Measurements from ENCODE around the gene TAS1R3.

Gene TAS1R3

DNA sequence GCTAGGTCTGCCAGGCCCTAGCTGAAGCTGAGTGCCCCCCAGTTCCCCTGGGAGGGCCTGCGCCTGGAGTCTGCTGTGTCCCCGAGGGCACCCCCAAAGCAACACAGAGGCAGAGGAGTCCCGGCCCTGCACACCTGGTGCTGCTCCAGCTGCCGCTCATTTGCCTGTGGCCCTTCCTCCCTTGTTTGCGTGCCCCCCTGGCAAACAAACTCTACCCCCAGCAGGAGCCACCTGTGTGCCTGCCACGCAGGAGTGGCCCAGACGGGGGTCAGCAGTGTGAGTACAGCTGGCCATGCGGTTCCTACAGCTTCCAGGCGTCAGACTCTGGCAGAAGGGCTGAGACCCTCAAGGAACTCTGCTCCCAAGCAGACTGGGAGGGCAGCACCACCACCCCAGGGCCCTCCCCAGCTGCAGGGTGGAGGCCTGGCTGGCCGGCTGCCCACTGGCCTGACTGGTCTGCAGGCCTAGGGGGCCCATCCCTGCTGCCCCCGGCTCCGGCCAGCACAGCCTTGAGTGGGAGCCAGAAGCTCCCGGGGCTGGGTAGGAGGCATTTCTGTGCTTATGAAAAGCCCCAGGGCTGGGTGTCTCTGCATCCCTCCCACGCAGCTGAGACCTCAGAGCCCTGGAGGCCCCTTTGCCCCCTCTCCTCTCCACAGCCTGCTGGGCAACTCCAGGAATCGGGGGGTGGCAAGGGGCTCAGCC is 563 bp upstream of the TAS1R3 start:
- Mint-ChIP-seq H3K36me3 (no peaks in the 10 kb centered on the region), H3K4me1 (peaks cover 14% of the 10 kb centered on the region), H3K9me3 (no peaks in the 10 kb centered on the region), H3K27me3 (no peaks in the 10 kb centered on the region), H3K27ac (no peak overlapping the region), H3K4me3 (peak overlapping the region; percentile 68)
- no peak for DNase-seq (ENCODE audit: low spot score in 2 of 2)
- peak; percentile 48 for ATAC-seq (ENCODE audit: low read depth)

DNA sequence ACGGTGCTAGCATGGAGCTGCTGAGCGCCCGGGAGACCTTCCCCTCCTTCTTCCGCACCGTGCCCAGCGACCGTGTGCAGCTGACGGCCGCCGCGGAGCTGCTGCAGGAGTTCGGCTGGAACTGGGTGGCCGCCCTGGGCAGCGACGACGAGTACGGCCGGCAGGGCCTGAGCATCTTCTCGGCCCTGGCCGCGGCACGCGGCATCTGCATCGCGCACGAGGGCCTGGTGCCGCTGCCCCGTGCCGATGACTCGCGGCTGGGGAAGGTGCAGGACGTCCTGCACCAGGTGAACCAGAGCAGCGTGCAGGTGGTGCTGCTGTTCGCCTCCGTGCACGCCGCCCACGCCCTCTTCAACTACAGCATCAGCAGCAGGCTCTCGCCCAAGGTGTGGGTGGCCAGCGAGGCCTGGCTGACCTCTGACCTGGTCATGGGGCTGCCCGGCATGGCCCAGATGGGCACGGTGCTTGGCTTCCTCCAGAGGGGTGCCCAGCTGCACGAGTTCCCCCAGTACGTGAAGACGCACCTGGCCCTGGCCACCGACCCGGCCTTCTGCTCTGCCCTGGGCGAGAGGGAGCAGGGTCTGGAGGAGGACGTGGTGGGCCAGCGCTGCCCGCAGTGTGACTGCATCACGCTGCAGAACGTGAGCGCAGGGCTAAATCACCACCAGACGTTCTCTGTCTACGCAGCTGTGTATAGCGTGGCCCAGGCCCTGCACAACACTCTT is 1.1 kb downstream of the TAS1R3 start:
- ATAC-seq (ENCODE audit: low read depth) = no peak
- peaks cover 11% of the 10 kb centered on the region for H3K4me1 Mint-ChIP-seq
- DNase-seq (ENCODE audit: low spot score in 2 of 2) = no peak
- H3K36me3 Mint-ChIP-seq = no peaks in the 10 kb centered on the region
- peak overlapping the region; percentile 14 for H3K4me3 Mint-ChIP-seq
- H3K9me3 Mint-ChIP-seq = no peaks in the 10 kb centered on the region
- no peaks in the 10 kb centered on the region for H3K27me3 Mint-ChIP-seq
- no peak overlapping the region for H3K27ac Mint-ChIP-seq

DNA sequence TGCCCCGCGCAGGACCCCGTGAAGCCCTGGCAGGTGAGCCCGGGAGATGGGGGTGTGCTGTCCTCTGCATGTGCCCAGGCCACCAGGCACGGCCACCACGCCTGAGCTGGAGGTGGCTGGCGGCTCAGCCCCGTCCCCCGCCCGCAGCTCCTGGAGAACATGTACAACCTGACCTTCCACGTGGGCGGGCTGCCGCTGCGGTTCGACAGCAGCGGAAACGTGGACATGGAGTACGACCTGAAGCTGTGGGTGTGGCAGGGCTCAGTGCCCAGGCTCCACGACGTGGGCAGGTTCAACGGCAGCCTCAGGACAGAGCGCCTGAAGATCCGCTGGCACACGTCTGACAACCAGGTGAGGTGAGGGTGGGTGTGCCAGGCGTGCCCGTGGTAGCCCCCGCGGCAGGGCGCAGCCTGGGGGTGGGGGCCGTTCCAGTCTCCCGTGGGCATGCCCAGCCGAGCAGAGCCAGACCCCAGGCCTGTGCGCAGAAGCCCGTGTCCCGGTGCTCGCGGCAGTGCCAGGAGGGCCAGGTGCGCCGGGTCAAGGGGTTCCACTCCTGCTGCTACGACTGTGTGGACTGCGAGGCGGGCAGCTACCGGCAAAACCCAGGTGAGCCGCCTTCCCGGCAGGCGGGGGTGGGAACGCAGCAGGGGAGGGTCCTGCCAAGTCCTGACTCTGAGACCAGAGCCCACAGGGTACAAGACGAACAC is 1.8 kb downstream of the TAS1R3 start:
- no peaks in the 10 kb centered on the region for H3K27me3 Mint-ChIP-seq
- no peak overlapping the region for H3K27ac Mint-ChIP-seq
- H3K9me3 Mint-ChIP-seq = no peaks in the 10 kb centered on the region
- no peaks in the 10 kb centered on the region for H3K36me3 Mint-ChIP-seq
- no peak for DNase-seq (ENCODE audit: low spot score in 2 of 2)
- ATAC-seq (ENCODE audit: low read depth) = no peak
- H3K4me3 Mint-ChIP-seq = no peak overlapping the region
- H3K4me1 Mint-ChIP-seq = peaks cover 11% of the 10 kb centered on the region

GRCh38 chr1:1333551-1334241 is 2.6 kb downstream of the TAS1R3 start:
- Mint-ChIP-seq H3K36me3 (no peaks in the 10 kb centered on the region), H3K4me1 (peaks cover 11% of the 10 kb centered on the region), H3K4me3 (no peak overlapping the region), H3K9me3 (no peaks in the 10 kb centered on the region), H3K27ac (no peak overlapping the region), H3K27me3 (no peaks in the 10 kb centered on the region)
- ATAC-seq (ENCODE audit: low read depth) = no peak
- no peak for DNase-seq (ENCODE audit: low spot score in 2 of 2)

DNA sequence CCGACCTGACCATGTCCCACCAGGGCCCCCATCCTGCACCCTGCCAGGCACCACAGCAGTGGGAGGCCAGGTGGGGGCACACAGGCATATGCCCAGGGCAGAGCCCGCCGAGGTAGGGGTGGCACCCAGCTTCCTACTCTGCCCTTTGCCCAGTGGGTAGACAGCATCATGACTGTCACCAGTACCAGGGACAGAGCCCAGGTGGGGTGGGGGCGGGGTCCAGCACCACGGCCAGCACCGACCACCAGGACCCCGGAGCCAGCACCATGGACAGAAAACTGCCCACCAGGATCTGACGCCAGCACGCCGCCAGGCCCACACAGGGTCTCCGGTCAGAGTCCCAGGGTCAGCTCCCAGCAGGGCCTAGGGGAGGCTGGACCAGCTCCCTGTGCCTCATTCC is 3.8 kb downstream of the TAS1R3 start:
- H3K4me3 Mint-ChIP-seq = no peak overlapping the region
- H3K36me3 Mint-ChIP-seq = peaks cover under 1% of the 10 kb centered on the region
- no peaks in the 10 kb centered on the region for H3K9me3 Mint-ChIP-seq
- H3K4me1 Mint-ChIP-seq = peaks cover 8% of the 10 kb centered on the region
- H3K27me3 Mint-ChIP-seq = no peaks in the 10 kb centered on the region
- no peak for ATAC-seq (ENCODE audit: low read depth)
- H3K27ac Mint-ChIP-seq = no peak overlapping the region
- DNase-seq (ENCODE audit: low spot score in 2 of 2) = no peak

DNA sequence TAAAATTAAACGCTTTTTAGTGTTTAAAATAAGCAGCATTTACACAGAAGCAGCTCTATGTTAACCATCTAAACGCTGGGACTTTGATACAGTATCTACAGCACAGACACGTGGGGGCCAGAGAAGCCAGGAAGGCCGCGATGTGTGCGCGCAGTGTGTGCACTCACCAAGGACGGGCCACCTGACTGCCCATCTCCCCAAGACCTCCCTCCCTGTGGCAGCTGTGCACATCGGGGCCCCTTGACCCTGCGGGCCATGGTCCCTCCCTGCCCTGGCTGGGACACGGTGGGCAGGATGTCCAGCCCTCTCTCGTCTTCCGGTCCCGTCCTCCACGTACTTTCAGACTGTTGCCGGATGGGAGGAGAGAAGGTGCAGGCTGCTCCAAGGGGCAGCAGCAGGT is 4.2 kb downstream of the TAS1R3 start:
- no peak for ATAC-seq (ENCODE audit: low read depth)
- Mint-ChIP-seq H3K4me3 (no peak overlapping the region), H3K36me3 (peaks cover 2% of the 10 kb centered on the region), H3K4me1 (peaks cover 4% of the 10 kb centered on the region), H3K27me3 (no peaks in the 10 kb centered on the region), H3K27ac (no peak overlapping the region), H3K9me3 (no peaks in the 10 kb centered on the region)
- DNase-seq (ENCODE audit: low spot score in 2 of 2) = no peak

GRCh38 chr1:1335792-1336248 is 4.7 kb downstream of the TAS1R3 start:
- ATAC-seq (ENCODE audit: low read depth) = no peak
- Mint-ChIP-seq H3K27ac (no peak overlapping the region), H3K27me3 (no peaks in the 10 kb centered on the region), H3K36me3 (peaks cover 3% of the 10 kb centered on the region), H3K4me3 (no peak overlapping the region), H3K4me1 (peaks cover 2% of the 10 kb centered on the region), H3K9me3 (no peaks in the 10 kb centered on the region)
- no peak for DNase-seq (ENCODE audit: low spot score in 2 of 2)

GRCh38 chr1:1336446-1336845 is 5.4 kb downstream of the TAS1R3 start:
- Mint-ChIP-seq H3K36me3 (peaks cover 7% of the 10 kb centered on the region), H3K27ac (no peak overlapping the region), H3K4me1 (no peaks in the 10 kb centered on the region)

GRCh38 chr1:1336931-1337792 is 6.1 kb downstream of the TAS1R3 start:
- peaks cover 7% of the 10 kb centered on the region for H3K36me3 Mint-ChIP-seq
- H3K27me3 Mint-ChIP-seq = no peaks in the 10 kb centered on the region
- no peaks in the 10 kb centered on the region for H3K9me3 Mint-ChIP-seq
- ATAC-seq (ENCODE audit: low read depth) = no peak
- no peak for DNase-seq (ENCODE audit: low spot score in 2 of 2)
- H3K4me3 Mint-ChIP-seq = no peak overlapping the region
- H3K4me1 Mint-ChIP-seq = no peaks in the 10 kb centered on the region
- no peak overlapping the region for H3K27ac Mint-ChIP-seq

More at GRCh38 chr1:1336446-1336845, 5.4 kb downstream of the TAS1R3 start:
- Mint-ChIP-seq H3K4me3 (no peak overlapping the region), H3K9me3 (no peaks in the 10 kb centered on the region), H3K27me3 (no peaks in the 10 kb centered on the region)
- ATAC-seq (ENCODE audit: low read depth) (no peak), DNase-seq (ENCODE audit: low spot score in 2 of 2) (no peak)

DNA sequence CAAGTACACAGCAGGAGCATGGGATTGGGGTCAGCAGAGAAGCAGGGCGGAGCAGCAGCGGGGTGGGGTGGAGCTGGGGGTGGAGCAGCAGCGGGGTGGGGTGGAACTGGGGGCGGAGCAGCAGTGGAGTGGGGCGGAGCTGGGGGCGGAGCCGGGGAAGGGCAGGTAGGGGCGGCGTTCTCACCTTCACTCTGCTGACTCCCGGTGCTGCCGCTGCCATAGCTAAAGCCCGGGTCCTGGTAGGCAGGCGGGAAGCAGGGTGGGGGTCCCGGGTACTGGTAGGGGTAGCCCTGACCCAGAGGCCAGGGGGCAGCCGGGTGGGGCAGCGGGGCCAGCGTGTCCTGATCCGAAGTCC is 6.7 kb downstream of the TAS1R3 start:
- DNase-seq (ENCODE audit: low spot score in 2 of 2) = no peak
- no peaks in the 10 kb centered on the region for H3K27me3 Mint-ChIP-seq
- no peak overlapping the region for H3K4me3 Mint-ChIP-seq
- peaks cover 8% of the 10 kb centered on the region for H3K36me3 Mint-ChIP-seq
- no peaks in the 10 kb centered on the region for H3K4me1 Mint-ChIP-seq
- peak; percentile 79 for ATAC-seq (ENCODE audit: low read depth)
- no peak overlapping the region for H3K27ac Mint-ChIP-seq
- no peaks in the 10 kb centered on the region for H3K9me3 Mint-ChIP-seq

DNA sequence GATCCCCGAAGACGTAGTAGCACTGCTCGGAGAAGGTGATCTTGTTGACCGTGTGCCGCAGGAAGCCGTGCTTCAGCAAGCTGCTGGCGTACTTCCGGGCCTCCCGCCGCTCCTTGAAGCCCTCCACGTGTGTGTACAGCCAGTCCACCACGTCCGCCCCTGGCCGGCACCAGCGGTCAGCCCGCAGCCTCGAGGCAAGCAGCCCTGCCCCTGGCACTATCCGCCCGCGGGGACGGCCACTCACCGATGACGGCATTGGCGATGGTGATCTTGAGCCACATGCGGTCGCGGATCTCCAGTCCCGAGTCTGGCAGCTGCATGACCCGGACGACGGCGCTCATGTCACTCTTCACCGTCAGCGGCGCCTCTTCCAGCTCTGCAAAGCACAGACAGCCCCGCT is 7.2 kb downstream of the TAS1R3 start:
- no peak for ATAC-seq (ENCODE audit: low read depth)
- Mint-ChIP-seq H3K27me3 (no peaks in the 10 kb centered on the region), H3K27ac (no peak overlapping the region)

GRCh38 chr1:1340185-1340584 is 9.1 kb downstream of the TAS1R3 start:
- no peaks in the 10 kb centered on the region for H3K9me3 Mint-ChIP-seq
- H3K4me1 Mint-ChIP-seq = no peaks in the 10 kb centered on the region
- H3K4me3 Mint-ChIP-seq = no peak overlapping the region
- ATAC-seq (ENCODE audit: low read depth) (no peak), DNase-seq (ENCODE audit: low spot score in 2 of 2) (no peak)
- H3K36me3 Mint-ChIP-seq = peaks cover 9% of the 10 kb centered on the region
- H3K27me3 Mint-ChIP-seq = no peaks in the 10 kb centered on the region
- H3K27ac Mint-ChIP-seq = no peak overlapping the region

More for the DNA sequence above, 7.2 kb downstream of the TAS1R3 start:
- H3K9me3 Mint-ChIP-seq = no peaks in the 10 kb centered on the region
- H3K4me3 Mint-ChIP-seq = no peak overlapping the region
- no peaks in the 10 kb centered on the region for H3K4me1 Mint-ChIP-seq
- peaks cover 9% of the 10 kb centered on the region for H3K36me3 Mint-ChIP-seq
- DNase-seq (ENCODE audit: low spot score in 2 of 2) = no peak

DNA sequence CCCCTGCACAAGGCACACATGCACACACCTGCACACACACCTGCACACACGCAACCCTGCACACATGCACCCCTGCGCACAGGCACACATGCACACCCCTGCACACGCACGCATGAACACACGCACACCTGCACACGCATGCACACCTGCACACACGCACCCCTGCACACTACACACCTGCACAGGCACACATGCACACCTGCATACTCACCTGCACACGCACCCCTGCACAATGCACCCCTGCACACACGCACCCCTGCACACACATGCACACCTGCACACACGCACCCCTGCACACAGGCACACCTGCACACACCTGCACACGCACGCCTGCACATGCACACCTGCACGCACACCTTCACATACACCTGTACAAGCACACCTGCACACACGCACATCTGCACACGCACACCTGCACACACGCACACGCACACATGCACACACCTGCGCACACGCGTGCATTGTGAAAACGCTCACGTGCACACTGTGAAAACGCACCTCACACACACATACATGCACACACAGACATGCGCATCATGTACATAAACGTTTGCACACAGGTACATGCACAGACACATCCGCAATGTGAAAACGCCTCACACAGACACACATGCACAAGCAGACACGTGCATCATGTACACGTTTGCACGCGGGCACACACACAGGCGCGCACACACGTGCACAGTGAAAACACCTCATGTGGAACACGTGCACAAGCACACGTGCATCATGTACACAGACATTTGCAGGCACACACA is 9.9 kb downstream of the TAS1R3 start:
- H3K27me3 Mint-ChIP-seq = no peaks in the 10 kb centered on the region
- H3K27ac Mint-ChIP-seq = no peak overlapping the region
- ATAC-seq (ENCODE audit: low read depth) (no peak), DNase-seq (ENCODE audit: low spot score in 2 of 2) (no peak)
- H3K9me3 Mint-ChIP-seq = no peaks in the 10 kb centered on the region
- H3K4me1 Mint-ChIP-seq = no peaks in the 10 kb centered on the region
- peaks cover 9% of the 10 kb centered on the region for H3K36me3 Mint-ChIP-seq
- H3K4me3 Mint-ChIP-seq = no peak overlapping the region

Data from memory B cell (primary cell).